C4-2B (cell line): Measurements from ENCODE around the gene STXBP4.

Experiments
- ZFX ChIP-seq: fragments of 450-650 bp; IDR thresholded peaks from 2 replicates; pipeline ENCODE4 v1.6.1; 2017
- TF ChIP-seq, protein P1 (sequence below): fragments of 450-650 bp; conservative IDR thresholded peaks from 2 replicates; pipeline ENCODE4 v1.5.1; 2017; ENCODE audit warnings: mild to moderate bottlenecking

DNA sequence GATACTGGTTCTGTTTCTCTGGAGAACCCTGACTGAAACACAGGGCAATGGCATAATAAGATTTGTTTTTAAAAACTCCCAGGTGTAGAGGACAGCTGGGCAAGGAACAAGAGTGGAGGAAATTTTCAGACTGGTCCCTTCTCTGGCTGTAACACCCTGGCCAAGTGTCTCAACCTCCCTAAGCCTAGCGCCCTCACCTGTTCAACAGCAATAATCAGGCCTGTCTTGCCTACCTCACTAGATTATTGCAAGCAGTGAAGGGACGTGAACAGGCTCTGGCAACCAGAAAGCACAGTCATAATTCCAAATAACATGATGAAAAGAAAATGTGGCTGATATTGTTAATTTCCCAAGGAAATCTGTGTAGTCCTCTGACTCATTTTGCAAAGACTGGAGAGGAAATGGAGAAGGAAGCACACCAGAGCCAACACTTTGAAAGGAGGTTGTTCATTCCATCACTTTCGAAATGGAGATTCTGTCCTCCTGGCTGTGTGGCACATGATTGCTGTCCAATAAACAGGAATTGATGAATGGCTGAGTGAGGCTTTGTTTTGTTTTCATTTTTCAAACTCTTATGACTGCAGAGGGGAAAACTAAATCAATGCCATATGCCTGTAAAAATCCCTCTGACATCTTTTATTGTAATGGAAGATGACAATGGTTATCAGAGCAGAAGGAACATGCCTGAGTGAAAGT lies 208.7 kb downstream of the STXBP4 start:
- TF ChIP-seq, protein P1, sequence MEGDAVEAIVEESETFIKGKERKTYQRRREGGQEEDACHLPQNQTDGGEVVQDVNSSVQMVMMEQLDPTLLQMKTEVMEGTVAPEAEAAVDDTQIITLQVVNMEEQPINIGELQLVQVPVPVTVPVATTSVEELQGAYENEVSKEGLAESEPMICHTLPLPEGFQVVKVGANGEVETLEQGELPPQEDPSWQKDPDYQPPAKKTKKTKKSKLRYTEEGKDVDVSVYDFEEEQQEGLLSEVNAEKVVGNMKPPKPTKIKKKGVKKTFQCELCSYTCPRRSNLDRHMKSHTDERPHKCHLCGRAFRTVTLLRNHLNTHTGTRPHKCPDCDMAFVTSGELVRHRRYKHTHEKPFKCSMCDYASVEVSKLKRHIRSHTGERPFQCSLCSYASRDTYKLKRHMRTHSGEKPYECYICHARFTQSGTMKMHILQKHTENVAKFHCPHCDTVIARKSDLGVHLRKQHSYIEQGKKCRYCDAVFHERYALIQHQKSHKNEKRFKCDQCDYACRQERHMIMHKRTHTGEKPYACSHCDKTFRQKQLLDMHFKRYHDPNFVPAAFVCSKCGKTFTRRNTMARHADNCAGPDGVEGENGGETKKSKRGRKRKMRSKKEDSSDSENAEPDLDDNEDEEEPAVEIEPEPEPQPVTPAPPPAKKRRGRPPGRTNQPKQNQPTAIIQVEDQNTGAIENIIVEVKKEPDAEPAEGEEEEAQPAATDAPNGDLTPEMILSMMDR = peak; percentile 18; the same call in 1 of the 2 replicates
- no peak for TF ChIP-seq ZFX
